Superior temporal gyrus (tissue), 1 donor: Measurements from ENCODE around the gene GREB1L.

ENCODE experiments used
- DNase-seq: peaks from one replicate; pipeline ENCODE4 v3.0.0-alpha.2; 2016; ENCODE audit errors: extremely low spot score

The GREB1L gene

GRCh38 chr18:21484851-21485636 lies 243.0 kb downstream of the GREB1L start:
- no peak for DNase-seq

GRCh38 chr18:21486905-21487437 lies 244.9 kb downstream of the GREB1L start:
- DNase-seq, result no peak

GRCh38 chr18:21489119-21489750 lies 247.2 kb downstream of the GREB1L start:
- DNase-seq, result peak; percentile 73

GRCh38 chr18:21489919-21490495 lies 248.0 kb downstream of the GREB1L start:
- DNase-seq, result no peak

GRCh38 chr18:21490748-21491147 lies 248.7 kb downstream of the GREB1L start:
- DNase-seq, result no peak

- no peak for DNase-seq
Observed at GRCh38 chr18:21496277-21496835, 254.3 kb downstream of the GREB1L start.

GRCh38 chr18:21499997-21500396 lies 258.0 kb downstream of the GREB1L start:
- no peak for DNase-seq

- no peak for DNase-seq
Observed at GRCh38 chr18:21502661-21503060, 260.6 kb downstream of the GREB1L start.

GRCh38 chr18:21507913-21508701 lies 266.1 kb downstream of the GREB1L start:
- DNase-seq, result no peak

- no peak for DNase-seq
Observed at GRCh38 chr18:21509062-21509461, 267.0 kb downstream of the GREB1L start.

GRCh38 chr18:21513292-21513691 lies 271.3 kb downstream of the GREB1L start:
- no peak for DNase-seq

GRCh38 chr18:21513741-21514140 lies 271.7 kb downstream of the GREB1L start:
- no peak for DNase-seq

GRCh38 chr18:21522530-21522929 lies 280.5 kb downstream of the GREB1L start:
- no peak for DNase-seq

- DNase-seq, result no peak
Observed at GRCh38 chr18:21525916-21526315, 283.9 kb downstream of the GREB1L start.

GRCh38 chr18:21526463-21526862 lies 284.4 kb downstream of the GREB1L start:
- DNase-seq, result no peak

- no peak for DNase-seq
Observed at GRCh38 chr18:21534327-21534726, 292.3 kb downstream of the GREB1L start.

- no peak for DNase-seq
Observed at GRCh38 chr18:21538230-21538629, 296.2 kb downstream of the GREB1L start.

GRCh38 chr18:21546423-21546822 lies 304.4 kb downstream of the GREB1L start:
- DNase-seq, result no peak

- no peak for DNase-seq
Observed at GRCh38 chr18:21548647-21549046, 306.6 kb downstream of the GREB1L start.

- no peak for DNase-seq
Observed at GRCh38 chr18:21550510-21550970, 308.5 kb downstream of the GREB1L start.

GRCh38 chr18:21557607-21558253 lies 315.7 kb downstream of the GREB1L start:
- DNase-seq, result no peak
